ENCODE data around the gene DICER1.
"Not testable (repeated sequence)": the region's sequence is repeated elsewhere in the genome, so short reads cannot be mapped to it uniquely, and the experiment has no call there.

Gene DICER1

GRCh38 chr14:95140060-95140858, 17.1 kb downstream of the DICER1 start:
- H3K4me3 ChIP-seq (ENCODE audit: low read depth, low read length): no peak overlapping the region
- TF ChIP-seq CTCF (IDR thresholded peaks at IDR 0.05; ENCODE audit: borderline replicate concordance, insufficient read depth, low read depth, low read length): no peak

GRCh38 chr14:95138876-95139275, 18.5 kb downstream of the DICER1 start:
- no peak for TF ChIP-seq CTCF (IDR thresholded peaks at IDR 0.05; ENCODE audit: borderline replicate concordance, insufficient read depth, low read depth, low read length)
- H3K4me3 ChIP-seq (ENCODE audit: low read depth, low read length): no peak overlapping the region

- not testable (repeated sequence) for H3K4me3 ChIP-seq (ENCODE audit: low read depth, low read length)
Measured at GRCh38 chr14:95138455-95138854, 18.9 kb downstream of the DICER1 start.

GRCh38 chr14:95137804-95138167, 19.5 kb downstream of the DICER1 start:
- H3K4me3 ChIP-seq (ENCODE audit: low read depth, low read length): no peak overlapping the region
- no peak for TF ChIP-seq CTCF (IDR thresholded peaks at IDR 0.05; ENCODE audit: borderline replicate concordance, insufficient read depth, low read depth, low read length)

GRCh38 chr14:95137164-95137803, 20.0 kb downstream of the DICER1 start:
- H3K4me3 ChIP-seq (ENCODE audit: low read depth, low read length): no peak overlapping the region
- TF ChIP-seq CTCF (IDR thresholded peaks at IDR 0.05; ENCODE audit: borderline replicate concordance, insufficient read depth, low read depth, low read length): no peak

GRCh38 chr14:95136631-95137030, 20.7 kb downstream of the DICER1 start:
- H3K4me3 ChIP-seq (ENCODE audit: low read depth, low read length): no peak overlapping the region
- TF ChIP-seq CTCF (IDR thresholded peaks at IDR 0.05; ENCODE audit: borderline replicate concordance, insufficient read depth, low read depth, low read length): no peak

- TF ChIP-seq CTCF (IDR thresholded peaks at IDR 0.05; ENCODE audit: borderline replicate concordance, insufficient read depth, low read depth, low read length): no peak
- no peak overlapping the region for H3K4me3 ChIP-seq (ENCODE audit: low read depth, low read length)
Measured at GRCh38 chr14:95134304-95134933, 22.9 kb downstream of the DICER1 start.
